ENCODE data around the gene IFI30.

DNA sequence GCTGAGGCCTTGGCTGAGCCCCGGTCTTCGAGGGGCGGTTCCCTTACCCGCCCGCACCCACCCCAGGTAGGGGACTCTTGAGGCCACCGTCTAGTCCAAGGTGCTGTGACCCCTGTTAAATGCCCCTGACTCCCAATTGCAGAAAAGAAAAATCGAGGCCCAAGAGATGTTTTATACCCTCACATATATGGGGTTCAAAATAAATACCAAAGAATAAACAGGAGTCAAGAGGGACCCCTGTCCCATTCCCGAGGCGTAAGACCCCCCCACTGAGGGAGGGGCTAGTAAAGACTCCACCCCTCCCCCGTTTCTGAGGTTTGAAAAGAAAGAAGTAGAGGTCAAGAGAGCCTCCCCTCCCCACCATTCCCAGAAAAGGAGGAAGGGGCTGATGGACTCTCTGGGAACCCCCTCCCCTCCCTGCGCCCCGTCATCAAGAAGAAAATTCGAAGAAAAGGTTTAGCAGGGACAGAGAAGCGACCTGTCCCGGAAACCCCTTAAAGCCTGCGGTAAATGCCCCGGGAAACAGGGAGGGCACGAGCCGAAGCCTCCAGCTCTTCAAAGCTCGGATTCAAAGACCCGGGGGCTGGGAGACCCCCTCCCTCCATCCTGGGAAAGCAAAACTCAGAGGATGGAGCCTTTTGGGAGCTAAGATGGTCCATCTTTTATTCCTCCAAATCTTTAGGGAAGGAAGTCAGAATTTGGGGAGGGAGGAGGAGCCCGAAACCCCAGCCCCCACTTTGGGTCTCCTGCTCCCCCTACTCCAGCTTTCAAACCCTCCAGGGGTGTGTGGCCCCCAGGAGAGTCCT, 31.0 kb downstream of the IFI30 start:
- TF ChIP-seq MAX (CRISPR knock-in tag; IDR thresholded peaks at IDR 0.05), result no peak
- TF ChIP-seq, protein P1, sequence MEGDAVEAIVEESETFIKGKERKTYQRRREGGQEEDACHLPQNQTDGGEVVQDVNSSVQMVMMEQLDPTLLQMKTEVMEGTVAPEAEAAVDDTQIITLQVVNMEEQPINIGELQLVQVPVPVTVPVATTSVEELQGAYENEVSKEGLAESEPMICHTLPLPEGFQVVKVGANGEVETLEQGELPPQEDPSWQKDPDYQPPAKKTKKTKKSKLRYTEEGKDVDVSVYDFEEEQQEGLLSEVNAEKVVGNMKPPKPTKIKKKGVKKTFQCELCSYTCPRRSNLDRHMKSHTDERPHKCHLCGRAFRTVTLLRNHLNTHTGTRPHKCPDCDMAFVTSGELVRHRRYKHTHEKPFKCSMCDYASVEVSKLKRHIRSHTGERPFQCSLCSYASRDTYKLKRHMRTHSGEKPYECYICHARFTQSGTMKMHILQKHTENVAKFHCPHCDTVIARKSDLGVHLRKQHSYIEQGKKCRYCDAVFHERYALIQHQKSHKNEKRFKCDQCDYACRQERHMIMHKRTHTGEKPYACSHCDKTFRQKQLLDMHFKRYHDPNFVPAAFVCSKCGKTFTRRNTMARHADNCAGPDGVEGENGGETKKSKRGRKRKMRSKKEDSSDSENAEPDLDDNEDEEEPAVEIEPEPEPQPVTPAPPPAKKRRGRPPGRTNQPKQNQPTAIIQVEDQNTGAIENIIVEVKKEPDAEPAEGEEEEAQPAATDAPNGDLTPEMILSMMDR (IDR thresholded peaks at IDR 0.05), result no peak
- TF ChIP-seq, protein P2, sequence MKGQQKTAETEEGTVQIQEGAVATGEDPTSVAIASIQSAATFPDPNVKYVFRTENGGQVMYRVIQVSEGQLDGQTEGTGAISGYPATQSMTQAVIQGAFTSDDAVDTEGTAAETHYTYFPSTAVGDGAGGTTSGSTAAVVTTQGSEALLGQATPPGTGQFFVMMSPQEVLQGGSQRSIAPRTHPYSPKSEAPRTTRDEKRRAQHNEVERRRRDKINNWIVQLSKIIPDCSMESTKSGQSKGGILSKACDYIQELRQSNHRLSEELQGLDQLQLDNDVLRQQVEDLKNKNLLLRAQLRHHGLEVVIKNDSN (CRISPR knock-in tag; IDR thresholded peaks at IDR 0.05), result no peak
- TF ChIP-seq NFYB (CRISPR knock-in tag; conservative IDR thresholded peaks at IDR 0.05; ENCODE audit: low read depth), result no peak
- TF ChIP-seq USF2 (CRISPR knock-in tag; IDR thresholded peaks at IDR 0.05), result no peak
- TF ChIP-seq, protein P3, sequence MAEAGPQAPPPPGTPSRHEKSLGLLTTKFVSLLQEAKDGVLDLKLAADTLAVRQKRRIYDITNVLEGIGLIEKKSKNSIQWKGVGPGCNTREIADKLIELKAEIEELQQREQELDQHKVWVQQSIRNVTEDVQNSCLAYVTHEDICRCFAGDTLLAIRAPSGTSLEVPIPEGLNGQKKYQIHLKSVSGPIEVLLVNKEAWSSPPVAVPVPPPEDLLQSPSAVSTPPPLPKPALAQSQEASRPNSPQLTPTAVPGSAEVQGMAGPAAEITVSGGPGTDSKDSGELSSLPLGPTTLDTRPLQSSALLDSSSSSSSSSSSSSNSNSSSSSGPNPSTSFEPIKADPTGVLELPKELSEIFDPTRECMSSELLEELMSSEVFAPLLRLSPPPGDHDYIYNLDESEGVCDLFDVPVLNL (CRISPR knock-in tag; IDR thresholded peaks at IDR 0.05; ENCODE audit: borderline replicate concordance, low read depth), result no peak
- no peak for TF ChIP-seq HMGA2 (CRISPR knock-in tag; IDR thresholded peaks at IDR 0.05)
- TF ChIP-seq, protein P4, sequence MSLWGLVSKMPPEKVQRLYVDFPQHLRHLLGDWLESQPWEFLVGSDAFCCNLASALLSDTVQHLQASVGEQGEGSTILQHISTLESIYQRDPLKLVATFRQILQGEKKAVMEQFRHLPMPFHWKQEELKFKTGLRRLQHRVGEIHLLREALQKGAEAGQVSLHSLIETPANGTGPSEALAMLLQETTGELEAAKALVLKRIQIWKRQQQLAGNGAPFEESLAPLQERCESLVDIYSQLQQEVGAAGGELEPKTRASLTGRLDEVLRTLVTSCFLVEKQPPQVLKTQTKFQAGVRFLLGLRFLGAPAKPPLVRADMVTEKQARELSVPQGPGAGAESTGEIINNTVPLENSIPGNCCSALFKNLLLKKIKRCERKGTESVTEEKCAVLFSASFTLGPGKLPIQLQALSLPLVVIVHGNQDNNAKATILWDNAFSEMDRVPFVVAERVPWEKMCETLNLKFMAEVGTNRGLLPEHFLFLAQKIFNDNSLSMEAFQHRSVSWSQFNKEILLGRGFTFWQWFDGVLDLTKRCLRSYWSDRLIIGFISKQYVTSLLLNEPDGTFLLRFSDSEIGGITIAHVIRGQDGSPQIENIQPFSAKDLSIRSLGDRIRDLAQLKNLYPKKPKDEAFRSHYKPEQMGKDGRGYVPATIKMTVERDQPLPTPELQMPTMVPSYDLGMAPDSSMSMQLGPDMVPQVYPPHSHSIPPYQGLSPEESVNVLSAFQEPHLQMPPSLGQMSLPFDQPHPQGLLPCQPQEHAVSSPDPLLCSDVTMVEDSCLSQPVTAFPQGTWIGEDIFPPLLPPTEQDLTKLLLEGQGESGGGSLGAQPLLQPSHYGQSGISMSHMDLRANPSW (CRISPR knock-in tag; conservative IDR thresholded peaks at IDR 0.05; ENCODE audit: low read depth), result no peak

All from WTC11 (cell line).